ENCODE data around the gene ZMAT5.

ZMAT5 gene

GRCh38 chr22:29720811-29721323 lies 45.9 kb downstream of the ZMAT5 start:
- Histone ChIP-seq H3K27me3 (ENCODE audit: control insufficient read depth, insufficient read depth, low read length) (no peaks in the 10 kb centered on the region), H3K4me3 (ENCODE audit: low read depth, low read length) (no peak overlapping the region)

GRCh38 chr22:29719899-29720645 lies 46.7 kb downstream of the ZMAT5 start, which contains the start of gene CABP7:
Gene CABP7 (plus strand): TSS chr22:29720003. CDS start chr22:29720425, 422 bp downstream.
- Histone ChIP-seq H3K9me3 (ENCODE audit: control insufficient read depth, low read length) (no peaks in the 10 kb centered on the region), H2AFZ (no peak within 1 kb of the TSS), H3K27me3 (ENCODE audit: control insufficient read depth, insufficient read depth, low read length) (no peaks in the 10 kb centered on the region), H3K4me3 (ENCODE audit: low read depth, low read length) (no peak within 1 kb of the TSS), H3K9ac (no peak within 1 kb of the TSS), H3K36me3 (ENCODE audit: control insufficient read depth, insufficient read depth, low read length) (no peaks in the 10 kb centered on the region), H3K4me1 (no peaks in the 10 kb centered on the region), H3K27ac (no peak within 1 kb of the TSS), H3K79me2 (no peaks in the 10 kb centered on the region), H3K4me2 (ENCODE audit: low read length) (no peak within 1 kb of the TSS)
- TF ChIP-seq CTCF (IDR thresholded peaks at IDR 0.05), result no peak

More at GRCh38 chr22:29720811-29721323, 45.9 kb downstream of the ZMAT5 start:
- H3K4me2 ChIP-seq (ENCODE audit: low read length), result no peak overlapping the region
- H3K9me3 ChIP-seq (ENCODE audit: control insufficient read depth, low read length), result no peaks in the 10 kb centered on the region
- H3K36me3 ChIP-seq (ENCODE audit: control insufficient read depth, insufficient read depth, low read length), result no peaks in the 10 kb centered on the region
- no peak overlapping the region for H3K9ac ChIP-seq
- no peaks in the 10 kb centered on the region for H3K79me2 ChIP-seq
- H2AFZ ChIP-seq, result no peak overlapping the region
- no peak for TF ChIP-seq CTCF (IDR thresholded peaks at IDR 0.05)
- no peak overlapping the region for H3K27ac ChIP-seq
- no peaks in the 10 kb centered on the region for H3K4me1 ChIP-seq

GRCh38 chr22:29718949-29719898 lies 47.6 kb downstream of the ZMAT5 start:
- Histone ChIP-seq H3K4me1 (no peaks in the 10 kb centered on the region), H3K36me3 (ENCODE audit: control insufficient read depth, insufficient read depth, low read length) (no peaks in the 10 kb centered on the region), H3K4me3 (ENCODE audit: low read depth, low read length) (no peak overlapping the region), H3K4me2 (ENCODE audit: low read length) (no peak overlapping the region), H3K27ac (no peak overlapping the region), H3K9me3 (ENCODE audit: control insufficient read depth, low read length) (no peaks in the 10 kb centered on the region), H2AFZ (no peak overlapping the region), H3K79me2 (no peaks in the 10 kb centered on the region), H3K27me3 (ENCODE audit: control insufficient read depth, insufficient read depth, low read length) (no peaks in the 10 kb centered on the region), H3K9ac (no peak overlapping the region)
- no peak for TF ChIP-seq CTCF (IDR thresholded peaks at IDR 0.05)

GRCh38 chr22:29717789-29718188 lies 49.0 kb downstream of the ZMAT5 start:
- Histone ChIP-seq H3K27me3 (ENCODE audit: control insufficient read depth, insufficient read depth, low read length) (no peaks in the 10 kb centered on the region), H3K36me3 (ENCODE audit: control insufficient read depth, insufficient read depth, low read length) (no peaks in the 10 kb centered on the region), H3K4me2 (ENCODE audit: low read length) (no peak overlapping the region), H3K4me3 (ENCODE audit: low read depth, low read length) (no peak overlapping the region), H2AFZ (no peak overlapping the region), H3K9ac (no peak overlapping the region), H3K9me3 (ENCODE audit: control insufficient read depth, low read length) (no peaks in the 10 kb centered on the region), H3K79me2 (no peaks in the 10 kb centered on the region), H3K27ac (no peak overlapping the region), H3K4me1 (no peaks in the 10 kb centered on the region)
- TF ChIP-seq CTCF (IDR thresholded peaks at IDR 0.05), result no peak

Data from parathyroid adenoma (tissue), 2 donors.